Activated naive CD4-positive, alpha-beta T cell (primary cell): ENCODE data around the gene PRPS1.
"Not testable (repeated sequence)": the region's sequence is repeated elsewhere in the genome, so short reads cannot be mapped to it uniquely, and the experiment has no call there.

Experiments used
- DNase-seq, 4 experiments: peaks; one replicate each; lab custom pipeline; 2025; lab: John Stamatoyannopoulos, UW

The PRPS1 gene

DNA sequence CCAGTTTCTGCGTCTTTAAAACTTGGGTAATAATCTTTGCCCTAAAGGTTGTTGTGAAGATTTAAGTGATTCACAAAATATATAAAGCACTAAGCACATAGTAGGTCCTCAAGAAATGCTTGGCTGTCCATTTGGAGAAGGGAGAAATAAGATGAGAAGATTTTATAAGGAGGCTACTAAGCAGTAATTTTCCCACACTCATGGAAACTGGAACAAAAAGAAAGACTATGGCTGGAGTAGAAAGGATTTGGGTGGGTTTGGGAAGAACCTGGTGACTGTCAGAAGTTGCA lies 47.0 kb downstream of the PRPS1 start:
- no peak for DNase-seq

DNA sequence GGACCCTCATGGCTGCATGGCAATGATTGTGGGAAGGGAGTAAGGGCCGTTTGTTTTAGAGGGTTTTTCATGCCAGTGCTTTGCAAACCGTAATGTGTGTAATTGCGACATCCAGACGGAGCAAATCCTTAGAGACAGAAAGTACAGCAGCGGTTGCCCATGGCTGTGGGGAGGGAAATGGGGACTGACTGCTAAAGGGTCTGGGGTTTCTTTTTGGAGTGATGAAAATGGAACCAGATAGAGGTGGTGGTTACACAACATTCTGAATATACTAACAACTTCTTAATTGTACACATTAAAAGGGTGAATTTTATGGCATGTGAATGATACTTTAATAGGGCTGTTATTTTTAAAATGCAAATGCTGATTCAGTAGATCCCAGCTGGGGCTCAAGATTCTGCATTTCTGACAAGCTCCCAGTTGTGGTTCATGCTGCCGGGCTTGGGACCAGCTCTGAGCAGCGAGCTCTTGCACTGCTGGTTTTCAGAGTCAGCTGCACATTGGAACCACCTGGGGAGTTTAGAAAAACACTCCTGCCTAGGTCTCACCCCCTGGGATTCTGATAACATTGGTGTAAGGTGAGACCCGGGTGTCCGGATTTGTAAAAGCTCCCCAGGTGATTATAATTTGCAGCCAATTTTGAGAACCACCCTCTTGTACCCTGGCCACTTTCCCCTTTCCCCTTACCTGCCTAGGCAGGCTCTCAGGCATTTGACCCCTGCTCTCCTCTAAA lies 47.7 kb downstream of the PRPS1 start:
- peak in 1 of 4 experiments; percentile 8 for DNase-seq

DNA sequence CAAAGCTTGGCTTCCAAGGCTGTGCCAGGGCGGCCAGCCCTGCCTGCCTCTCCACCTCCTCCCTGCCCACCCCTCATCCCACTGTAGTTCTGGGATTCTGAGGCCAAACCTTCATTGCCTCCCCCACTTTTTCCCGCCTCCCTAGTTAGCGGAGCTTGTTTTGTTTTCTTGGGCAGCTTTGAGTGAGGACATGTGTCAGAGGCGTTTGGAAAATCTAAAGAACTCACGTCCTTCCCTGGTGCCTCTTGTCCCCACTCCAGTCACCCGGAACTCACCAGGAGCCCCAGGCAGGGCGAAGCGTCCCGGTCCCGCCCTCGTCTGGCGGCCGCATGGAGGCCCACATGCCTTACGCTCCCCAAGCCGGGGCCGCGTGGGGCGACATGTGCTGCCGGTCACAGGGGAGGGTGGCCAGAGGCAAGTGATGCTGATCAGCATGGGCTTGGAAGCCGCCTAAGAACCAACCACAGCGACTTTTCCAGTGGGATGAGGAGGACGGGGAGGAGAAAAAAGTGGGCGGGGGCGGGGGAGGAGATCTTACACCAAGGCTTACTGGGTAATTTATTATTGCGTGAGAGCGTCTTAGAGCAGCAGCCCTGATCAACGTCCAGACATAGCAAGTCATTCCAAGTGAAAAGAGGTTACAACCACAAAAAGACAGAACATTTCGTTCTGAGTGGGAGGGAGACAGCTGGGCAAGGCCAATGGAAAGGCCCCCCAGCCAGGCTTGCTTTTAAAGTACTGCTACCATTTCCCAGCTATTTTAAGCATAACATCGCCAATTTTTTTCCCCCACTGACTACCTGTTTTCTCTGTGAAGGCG lies 48.5 kb downstream of the PRPS1 start:
- DNase-seq, result peak; percentile 9 to 39 (median 14)

DNA sequence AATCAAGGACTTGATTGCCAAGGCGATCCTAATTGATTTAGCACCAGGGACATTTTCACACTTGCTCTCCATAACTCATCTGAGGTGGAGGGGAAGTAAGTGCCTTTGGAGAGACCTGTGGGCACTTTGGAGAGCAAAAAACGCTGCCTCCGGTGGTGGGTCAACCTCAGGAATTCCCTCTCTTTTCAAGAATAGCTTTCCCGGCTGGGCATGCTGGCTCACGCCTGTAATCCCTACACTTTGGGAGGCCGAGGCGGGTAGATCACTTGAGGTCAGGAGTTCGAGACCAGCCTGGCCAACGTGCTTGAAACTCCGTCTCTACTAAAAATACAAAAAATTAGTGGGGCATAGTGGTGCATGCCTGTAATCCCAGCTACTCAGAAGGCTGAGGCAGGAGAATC lies 49.2 kb downstream of the PRPS1 start:
- DNase-seq, result no peak

DNA sequence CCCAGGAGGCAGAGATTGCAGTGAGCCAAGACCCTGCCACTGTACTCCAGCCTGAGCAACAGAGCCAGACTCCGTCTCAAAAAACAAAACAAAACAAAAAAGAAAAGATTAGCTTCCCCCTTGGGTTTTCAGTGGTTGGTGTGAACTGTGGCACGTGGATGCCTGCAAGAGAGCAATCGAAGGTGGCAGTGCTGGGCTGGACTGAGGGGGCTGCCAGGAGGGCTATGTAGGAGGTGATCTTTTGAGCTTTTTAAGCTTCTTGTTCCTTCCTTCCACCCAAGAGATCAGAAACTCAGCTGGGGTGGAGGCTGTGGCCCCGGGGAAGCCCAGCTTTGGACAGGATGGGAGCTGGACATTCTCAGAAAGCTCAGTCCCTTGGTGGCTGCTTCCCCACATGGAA lies 49.6 kb downstream of the PRPS1 start:
- DNase-seq, result peak in 1 of 4 experiments; percentile 3

DNA sequence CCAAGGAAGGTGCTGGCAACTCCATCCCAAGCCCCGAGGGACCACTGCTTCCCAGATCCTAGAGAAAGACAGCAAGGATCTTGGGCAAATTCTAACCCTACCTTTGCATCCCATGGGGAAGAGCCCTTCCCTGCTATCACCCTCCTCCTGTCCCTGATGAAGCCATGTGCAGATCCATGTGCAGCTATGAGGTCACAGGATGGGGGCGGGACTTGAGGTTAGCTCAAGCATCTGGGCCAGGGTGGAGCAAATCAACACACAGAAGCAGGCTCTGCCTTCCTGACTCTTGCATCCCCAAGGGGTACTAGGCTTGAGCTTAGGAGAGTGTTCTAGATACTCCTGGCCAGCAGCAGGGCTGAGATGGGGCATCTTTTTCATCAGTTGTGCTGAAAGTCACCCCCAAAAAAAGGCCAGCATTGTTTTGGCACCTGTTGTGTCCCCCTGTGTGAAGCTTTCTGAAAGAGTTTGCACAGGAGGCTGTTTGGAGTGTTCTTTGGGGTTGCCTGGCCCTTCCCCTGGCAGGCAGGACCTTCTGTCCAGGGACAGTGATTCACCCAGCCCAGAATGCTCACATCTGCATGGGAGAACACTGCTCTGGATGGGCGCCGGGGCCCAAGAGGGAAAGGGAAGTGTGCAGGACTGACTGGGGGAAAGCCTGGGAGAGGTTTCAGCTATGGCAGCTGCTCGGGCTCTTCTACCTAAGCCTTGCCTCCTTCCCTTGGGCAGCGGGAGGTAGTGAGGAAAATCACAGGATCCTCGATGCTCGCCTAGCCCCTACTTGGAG lies 50.8 kb downstream of the PRPS1 start:
- peak in 2 of 4 experiments; percentile 15 to 57 for DNase-seq

DNA sequence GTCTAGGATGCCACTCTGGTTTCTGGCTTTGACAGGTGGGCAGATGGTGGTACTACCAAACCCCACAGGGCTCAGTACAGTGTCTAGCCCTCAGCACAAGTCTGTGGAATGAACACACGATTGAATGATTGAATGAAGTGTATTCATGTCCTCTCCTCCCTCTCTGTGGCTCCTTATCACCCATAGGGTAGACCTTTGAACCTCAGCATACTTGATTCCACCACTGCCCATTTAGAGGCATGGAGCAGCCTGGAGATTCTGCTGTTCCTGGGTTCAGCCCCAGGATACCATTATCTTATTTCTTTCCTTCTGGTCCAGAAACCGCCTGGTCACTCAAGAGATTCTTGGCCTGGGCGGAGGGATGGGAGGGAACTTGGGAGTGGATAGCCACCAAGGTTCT lies 53.9 kb downstream of the PRPS1 start:
- no peak for DNase-seq

DNA sequence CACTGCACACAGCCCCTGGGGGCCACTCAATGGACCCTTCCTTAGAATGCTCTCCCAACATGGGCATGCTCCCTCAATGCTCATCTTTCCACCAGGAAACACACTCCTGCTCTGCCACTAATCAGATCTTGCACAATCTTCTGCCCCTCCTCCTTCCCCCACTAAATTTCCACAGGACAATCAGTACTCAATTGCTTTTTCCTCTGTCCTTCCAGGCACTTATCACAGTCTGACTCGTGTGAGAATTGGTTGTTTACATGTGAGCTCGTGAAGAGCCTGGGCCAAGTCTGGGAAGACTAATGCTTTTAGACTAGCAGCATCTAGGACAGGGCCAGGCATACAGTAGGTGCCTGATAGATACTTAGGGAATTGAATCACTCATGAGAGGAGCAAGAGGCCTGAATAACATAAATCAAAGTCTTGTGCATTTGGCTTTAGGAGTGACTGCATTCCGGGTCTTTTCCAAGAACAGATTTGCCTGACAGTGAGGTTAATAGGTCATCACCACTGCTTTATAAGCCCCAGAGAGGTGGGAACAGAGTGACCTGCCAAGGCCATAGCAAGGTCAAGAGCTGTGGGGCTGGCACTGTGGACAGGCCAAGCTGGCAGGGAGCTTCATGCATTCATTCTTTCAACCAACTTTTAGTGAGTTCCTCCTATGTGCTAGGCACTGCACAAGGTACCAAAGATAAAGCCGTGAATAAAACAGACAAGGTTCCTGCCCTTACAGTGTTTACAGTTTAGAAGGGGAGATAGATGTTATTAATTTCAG lies 55.0 kb downstream of the PRPS1 start:
- no peak for DNase-seq

DNA sequence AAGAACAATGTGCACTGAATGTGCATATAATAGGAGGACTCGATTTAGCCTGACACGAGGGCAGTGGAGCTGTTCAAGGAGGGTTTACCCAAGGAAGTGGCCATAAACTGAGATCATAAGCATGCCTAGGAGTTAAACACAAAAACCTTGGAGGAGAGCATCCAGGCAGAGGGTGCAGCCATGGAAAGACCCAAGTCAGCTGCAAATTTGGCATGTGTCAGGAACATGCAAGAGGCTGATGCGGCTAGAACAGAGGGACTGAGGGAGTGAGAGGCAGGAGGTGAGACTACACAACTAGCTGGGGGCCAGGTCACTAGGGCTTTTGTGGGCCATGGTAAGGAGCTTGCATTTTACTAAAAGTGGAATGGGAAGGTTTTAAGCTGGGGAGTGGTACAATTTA lies 55.6 kb downstream of the PRPS1 start:
- DNase-seq, result no peak

DNA sequence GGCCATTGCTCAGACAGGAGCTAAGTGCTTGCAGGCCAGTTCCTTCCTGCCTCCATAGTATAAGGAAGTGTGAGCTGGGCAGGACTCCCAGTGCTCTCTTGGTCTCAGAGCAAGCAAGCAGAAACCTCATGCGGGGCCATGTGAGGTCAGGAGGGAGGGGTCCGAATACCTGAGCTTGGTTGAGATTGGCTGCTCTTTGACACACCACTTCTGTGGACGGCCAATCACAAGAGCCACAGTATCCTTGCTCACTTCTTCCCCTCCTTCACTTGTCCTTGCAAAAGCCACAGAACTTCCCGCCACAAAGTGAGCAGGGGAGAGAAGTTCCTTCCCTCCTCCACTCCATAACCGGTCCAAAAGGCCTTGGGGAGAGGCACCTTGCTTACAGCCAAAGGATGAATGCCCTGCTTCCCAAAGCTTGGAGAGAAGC lies 56.7 kb downstream of the PRPS1 start:
- DNase-seq, result no peak

DNA sequence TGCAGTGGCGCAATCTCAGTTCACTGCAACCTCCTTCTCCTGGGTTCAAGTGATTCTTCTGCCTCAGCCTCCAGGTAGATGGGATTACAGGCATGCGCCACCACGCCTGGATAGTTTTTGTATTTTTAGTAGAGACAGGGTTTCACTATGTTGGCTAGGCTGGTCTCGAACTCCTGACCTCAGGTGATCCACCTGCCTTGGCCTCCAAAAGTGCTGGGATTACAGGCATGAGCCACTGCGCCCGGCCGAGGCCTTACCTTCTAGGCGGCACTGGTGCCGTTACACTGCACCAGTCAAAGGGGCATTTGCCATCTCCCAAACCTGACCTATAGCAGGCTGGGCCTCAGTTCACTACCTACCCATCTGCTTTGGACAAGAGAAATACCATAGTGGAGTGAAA lies 57.3 kb downstream of the PRPS1 start:
- DNase-seq, result not testable (repeated sequence)

DNA sequence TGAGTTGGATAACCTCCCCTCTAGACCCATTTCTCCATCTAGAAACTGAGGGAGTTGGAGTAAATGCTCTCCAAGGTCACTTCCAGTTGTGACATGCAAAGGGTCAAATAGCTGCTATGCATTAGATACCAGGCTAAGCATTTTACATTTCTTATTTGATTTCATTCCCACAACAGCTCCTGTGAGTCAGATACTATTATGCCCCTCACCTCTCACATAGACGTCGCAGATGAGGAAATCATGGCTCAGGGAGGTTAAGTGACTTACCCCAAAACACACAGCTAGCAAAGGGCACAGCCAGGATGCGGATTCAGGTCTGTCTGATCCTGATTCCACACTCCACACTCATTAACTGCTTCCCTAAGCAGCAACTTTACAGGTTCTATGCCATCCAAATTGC lies 57.7 kb downstream of the PRPS1 start:
- DNase-seq, result no peak

DNA sequence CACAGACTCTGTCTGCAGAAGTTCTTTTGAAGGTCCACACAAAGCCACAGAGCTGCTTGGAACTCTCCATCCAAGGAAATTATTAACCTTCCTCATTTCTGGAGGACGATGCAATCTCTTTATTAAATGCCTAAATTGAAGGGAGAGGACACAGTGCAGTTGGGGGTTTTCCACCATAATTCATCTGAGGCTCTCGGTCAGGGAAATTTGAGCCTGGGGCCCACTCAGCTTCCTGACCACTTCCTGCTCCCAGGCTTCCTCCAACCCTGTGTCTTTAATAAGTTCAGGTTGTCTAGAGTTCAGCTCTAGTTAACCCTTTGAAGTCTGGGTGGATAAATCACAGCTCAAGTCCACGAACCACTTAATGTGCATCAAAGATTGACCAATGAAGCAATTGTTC lies 58.5 kb downstream of the PRPS1 start:
- no peak for DNase-seq

DNA sequence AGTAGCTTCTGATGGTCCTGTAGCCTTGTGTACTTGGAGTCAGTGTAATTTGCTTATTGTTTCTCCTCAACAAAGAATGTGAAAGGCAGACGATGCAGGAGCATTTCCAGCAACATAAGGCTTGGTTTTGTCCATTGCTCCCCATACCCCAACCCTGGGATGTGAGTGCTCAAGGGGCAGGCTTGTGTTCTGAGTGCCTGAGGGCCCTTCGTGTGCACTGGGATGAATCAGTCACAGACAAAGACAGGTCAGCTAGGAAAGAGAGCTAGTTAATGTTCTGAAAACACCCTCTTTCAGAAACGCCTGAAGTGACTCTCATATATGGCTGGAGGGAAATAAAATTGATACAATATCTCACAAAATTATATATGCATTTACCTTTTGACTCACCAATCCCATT lies 59.1 kb downstream of the PRPS1 start:
- DNase-seq, result no peak

DNA sequence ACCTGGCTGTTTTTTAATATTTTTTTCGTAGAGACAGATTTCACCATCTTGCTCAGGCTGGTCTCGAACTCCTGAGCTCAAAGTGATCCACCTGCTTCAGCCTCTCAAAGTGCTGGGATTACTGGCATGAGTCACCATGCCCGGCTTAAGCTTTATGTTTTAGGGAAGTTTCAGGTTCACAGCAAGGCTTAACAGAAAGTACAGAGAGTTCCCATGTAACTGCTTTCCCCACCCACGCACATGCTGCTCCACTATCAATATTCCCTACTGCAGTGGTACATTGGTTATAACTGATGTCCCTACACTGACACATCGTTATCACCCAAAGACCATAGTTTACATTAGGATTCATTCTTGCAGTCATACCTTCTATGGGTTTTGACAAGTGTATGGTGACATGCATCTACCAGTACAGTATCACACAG lies 62.7 kb downstream of the PRPS1 start:
- DNase-seq, result no peak

DNA sequence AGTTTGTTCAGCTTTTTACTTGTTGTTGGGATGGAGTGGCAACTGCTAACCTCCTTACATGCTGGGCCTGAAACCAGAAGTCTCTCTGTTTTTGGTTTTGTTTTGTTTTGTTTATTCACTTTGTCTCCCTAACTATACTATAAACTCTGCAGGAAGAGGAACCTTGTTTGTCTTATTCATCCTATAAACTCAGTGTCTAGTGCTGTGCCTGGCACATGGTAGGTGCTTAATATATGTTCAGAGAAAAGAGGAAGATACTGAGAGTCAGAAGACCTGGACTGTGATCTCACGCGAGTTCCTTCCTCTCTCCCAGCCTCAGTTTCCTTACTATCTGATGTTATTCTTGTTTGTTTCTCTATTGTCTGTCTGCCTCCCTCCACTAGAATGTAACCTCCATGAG lies 71.3 kb downstream of the PRPS1 start:
- no peak for DNase-seq

DNA sequence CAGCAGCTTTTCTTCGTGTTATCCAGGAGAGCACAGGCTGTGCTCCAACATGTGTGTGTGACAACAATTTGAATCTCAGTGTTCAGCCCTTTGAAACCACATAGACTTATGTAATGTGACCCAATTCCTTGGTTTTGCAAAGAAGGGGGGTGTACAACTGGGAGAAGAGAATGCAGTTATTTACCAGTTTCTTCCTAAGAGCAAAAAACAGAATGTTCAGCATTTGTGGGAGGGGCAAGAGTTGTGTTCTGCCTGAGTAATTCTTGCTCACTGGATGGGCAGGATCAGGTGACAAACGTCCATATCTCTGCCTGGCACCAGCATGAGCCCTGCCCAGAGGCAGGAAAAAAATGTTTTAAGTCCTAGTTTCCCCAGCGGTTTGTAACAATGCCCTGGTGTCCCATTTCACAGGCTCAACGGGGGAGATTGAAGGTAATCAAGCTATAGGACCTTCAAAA lies 72.0 kb downstream of the PRPS1 start:
- DNase-seq, result no peak
